ENCODE results near the gene OTOG. TPM values are rescaled to one million over a fixed set of nuclear protein-coding genes. Genes with fewer than 3 reads are reported as not detected.

Gene OTOG
- total RNA-seq, 4 donors from 2014 or later: not detected

DNA sequence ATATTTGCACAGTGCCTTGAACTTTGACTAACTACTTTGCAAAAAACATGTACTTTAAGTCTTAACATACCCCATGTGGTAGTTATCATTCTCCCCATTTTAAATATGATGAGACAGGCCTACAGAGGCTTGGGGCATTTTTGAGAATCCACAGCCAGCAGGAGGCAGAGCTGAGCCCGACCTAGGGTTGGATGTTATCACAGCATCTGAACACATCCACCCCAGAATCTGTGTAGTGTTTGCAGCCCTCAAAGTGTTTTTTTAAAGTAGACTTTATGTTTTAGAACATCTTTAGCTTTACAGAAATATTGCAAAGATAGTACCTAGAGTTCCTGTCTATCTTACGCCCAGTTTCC, 17.6 kb downstream of the OTOG start:
- TF ChIP-seq, protein P1, sequence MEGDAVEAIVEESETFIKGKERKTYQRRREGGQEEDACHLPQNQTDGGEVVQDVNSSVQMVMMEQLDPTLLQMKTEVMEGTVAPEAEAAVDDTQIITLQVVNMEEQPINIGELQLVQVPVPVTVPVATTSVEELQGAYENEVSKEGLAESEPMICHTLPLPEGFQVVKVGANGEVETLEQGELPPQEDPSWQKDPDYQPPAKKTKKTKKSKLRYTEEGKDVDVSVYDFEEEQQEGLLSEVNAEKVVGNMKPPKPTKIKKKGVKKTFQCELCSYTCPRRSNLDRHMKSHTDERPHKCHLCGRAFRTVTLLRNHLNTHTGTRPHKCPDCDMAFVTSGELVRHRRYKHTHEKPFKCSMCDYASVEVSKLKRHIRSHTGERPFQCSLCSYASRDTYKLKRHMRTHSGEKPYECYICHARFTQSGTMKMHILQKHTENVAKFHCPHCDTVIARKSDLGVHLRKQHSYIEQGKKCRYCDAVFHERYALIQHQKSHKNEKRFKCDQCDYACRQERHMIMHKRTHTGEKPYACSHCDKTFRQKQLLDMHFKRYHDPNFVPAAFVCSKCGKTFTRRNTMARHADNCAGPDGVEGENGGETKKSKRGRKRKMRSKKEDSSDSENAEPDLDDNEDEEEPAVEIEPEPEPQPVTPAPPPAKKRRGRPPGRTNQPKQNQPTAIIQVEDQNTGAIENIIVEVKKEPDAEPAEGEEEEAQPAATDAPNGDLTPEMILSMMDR (IDR thresholded peaks at IDR 0.05): no peak
- DNase-seq (ENCODE audit: low spot score): no peak
- ATAC-seq (ENCODE audit: low FRiP score): no peak

DNA sequence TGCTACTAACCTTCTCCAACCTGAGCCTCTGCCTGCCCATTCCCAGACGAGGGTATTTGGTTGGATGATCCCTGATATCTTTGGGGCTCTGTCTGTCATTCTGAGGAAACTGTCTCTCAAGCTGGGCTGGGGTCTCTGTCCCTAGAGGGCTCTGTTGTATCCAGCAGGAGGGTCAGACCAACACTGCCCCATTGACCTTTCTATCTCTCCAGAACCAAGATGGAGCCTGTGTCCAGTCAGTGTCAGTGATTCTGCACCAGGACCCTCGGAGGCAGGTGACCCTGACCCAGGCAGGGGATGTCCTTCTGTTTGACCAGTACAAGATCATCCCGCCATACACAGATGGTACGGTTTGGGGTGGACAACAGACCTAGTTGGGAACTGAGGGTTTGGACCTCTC, 21.9 kb downstream of the OTOG start:
- no peak for DNase-seq (ENCODE audit: low spot score)
- TF ChIP-seq, protein P1 (IDR thresholded peaks at IDR 0.05): no peak
- no peak for ATAC-seq (ENCODE audit: low FRiP score)

DNA sequence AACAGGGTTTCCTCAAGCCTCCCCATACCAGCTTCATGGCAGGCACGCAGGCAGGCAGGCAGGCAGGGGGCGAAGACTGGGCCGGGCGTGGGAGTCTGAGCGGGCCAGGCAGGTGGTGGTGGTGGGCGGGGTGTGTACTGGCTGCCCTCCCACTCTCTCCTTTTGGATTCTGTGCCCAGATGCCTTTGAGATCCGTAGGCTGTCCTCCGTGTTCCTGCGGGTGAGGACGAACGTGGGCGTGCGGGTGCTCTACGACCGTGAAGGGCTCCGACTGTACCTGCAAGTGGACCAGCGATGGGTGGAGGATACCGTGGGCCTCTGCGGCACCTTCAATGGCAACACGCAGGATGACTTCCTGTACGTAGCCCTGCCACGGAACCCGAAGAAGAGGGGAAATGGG, 23.0 kb downstream of the OTOG start:
- TF ChIP-seq, protein P1 (IDR thresholded peaks at IDR 0.05): no peak
- no peak for DNase-seq (ENCODE audit: low spot score)

DNA sequence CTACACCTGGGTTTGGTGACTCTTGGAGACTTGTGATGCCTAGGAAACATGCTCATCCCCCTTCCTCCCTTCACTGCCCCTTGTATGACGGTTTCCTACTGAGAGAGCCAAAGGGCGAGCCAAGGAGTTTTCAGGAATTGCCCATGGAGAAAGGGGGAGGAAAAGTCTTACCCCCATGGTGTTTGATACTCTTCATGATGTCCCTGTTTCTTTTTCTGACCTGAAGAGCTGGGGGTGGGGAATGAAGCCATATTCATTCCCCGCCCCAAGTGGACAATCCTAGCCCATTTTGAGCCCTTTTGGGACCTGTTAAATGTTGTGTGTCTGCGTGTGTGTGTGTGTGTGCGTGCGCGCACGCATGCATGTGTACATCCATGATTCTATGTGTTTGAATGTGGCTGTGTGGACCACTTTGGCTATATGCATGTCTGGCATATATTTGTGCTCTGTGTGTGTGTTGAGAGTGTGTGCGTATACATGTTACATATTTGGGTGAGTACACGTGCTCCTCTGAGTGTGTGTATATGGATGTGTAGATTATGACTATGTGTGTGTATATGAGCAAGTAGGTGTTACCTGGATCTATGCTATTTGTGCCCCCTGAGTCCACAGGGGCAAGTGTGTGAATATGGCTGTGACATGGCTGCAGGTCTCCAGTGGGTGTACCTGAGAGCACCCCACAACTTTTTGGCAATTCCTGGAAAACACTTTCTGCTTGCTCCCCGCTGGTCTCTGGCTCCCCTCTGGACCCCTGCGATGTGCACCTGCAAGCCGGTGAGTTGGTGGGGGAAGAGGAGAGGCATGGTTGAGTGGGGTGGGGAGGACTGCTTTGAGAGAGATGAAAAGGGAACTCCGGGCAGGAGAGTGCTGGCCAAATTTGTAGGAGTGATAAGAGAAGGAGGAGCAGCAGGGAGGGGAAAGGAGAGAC, 24.6 kb downstream of the OTOG start:
- no peak for DNase-seq (ENCODE audit: low spot score)
- TF ChIP-seq, protein P1 (IDR thresholded peaks at IDR 0.05): no peak
- ATAC-seq (ENCODE audit: low FRiP score): no peak

More for the DNA sequence above, 23.0 kb downstream of the OTOG start:
- no peak for ATAC-seq (ENCODE audit: low FRiP score)

DNA sequence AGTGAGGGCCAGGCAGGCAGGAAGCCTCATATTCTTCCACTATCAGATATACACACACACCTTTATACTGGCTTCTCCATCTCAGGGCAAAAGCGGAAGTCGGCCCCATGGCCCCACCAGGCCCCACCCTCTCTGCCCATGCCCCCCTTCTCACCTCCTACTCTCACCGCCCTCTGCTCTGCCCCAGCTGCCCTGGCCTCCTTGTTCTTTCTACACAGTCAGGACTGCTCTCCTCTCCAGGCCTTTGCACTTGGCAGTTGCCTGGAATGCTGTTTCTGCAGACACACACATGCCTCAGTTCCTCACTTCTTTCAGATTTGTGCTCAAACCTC, 25.3 kb downstream of the OTOG start:
- TF ChIP-seq, protein P1 (IDR thresholded peaks at IDR 0.05): no peak
- no peak for ATAC-seq (ENCODE audit: low FRiP score)
- DNase-seq (ENCODE audit: low spot score): no peak

DNA sequence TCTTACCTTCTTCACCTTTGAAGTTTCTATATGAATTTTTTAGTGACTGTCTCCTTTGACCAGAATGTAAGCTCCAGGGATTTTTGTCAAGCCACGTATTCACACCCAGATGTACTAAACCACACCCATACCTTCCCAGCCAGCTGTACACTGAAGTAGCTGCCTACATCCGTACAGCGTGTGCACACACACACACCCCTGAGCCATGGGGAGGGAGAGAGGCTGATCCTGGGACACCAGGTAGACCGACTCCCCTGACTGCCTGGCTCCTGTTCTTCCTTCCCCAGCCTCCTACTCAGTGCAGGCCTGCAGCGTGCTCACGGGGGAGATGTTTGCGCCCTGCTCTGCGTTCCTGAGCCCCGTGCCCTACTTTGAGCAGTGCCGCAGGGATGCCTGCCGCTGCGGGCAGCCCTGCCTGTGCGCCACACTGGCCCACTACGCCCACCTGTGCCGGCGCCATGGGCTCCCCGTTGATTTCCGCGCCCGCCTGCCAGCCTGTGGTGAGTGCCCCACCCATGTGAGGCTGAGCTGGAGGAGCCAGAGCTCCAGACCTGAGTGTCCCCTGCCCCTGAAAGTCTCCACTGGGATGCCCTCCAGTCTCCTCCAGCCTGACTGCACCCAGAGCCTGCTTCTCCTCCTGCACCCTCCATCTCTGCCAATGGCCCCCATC, 25.9 kb downstream of the OTOG start:
- ATAC-seq (ENCODE audit: low FRiP score) (no peak), DNase-seq (ENCODE audit: low spot score) (no peak)
- TF ChIP-seq, protein P1 (IDR thresholded peaks at IDR 0.05): no peak

DNA sequence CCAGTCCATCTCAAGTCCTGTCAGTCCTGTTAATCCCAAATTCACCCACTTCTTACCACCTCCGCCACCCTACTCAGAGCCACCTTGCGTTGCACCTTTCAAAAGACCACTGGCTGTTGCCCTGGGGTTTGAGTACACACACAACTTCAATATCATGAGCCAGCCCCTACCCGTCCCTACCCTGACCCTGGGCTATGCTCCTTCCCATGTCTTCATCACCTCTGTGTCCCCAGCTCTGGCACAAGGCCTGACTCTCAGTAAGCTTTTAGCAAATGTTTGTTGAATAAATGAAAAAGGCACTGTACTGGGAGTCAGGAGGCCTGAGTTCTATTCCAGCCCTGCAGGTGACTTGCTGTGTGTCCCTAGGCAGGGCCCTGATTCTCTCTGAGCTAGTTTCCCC, 26.5 kb downstream of the OTOG start:
- ATAC-seq (ENCODE audit: low FRiP score) (no peak), DNase-seq (ENCODE audit: low spot score) (no peak)
- TF ChIP-seq, protein P1 (IDR thresholded peaks at IDR 0.05): no peak
